B cell (primary cell): ENCODE results near the gene KCNK13.

Experiments used
- CTCF ChIP-seq: fragments of 200-600 bp; IDR thresholded peaks from one replicate; pipeline ENCODE4 v1.8.0; 2022; ENCODE audit warnings: antibody characterized with exemption, mild to moderate bottlenecking
- EZH2 ChIP-seq: IDR thresholded peaks from 2 replicates; pipeline ENCODE4 v1.6.1; 2012; ENCODE audit warnings: borderline replicate concordance, low read depth, mild to moderate bottlenecking, moderate library complexity, low read length; ENCODE audit not compliant: insufficient read depth, poor library complexity, severe bottlenecking

GRCh38 chr14:90042496-90043252 lies 19.1 kb upstream of the KCNK13 start:
- TF ChIP-seq CTCF (no peak), EZH2 (no peak)
